ENCODE data around the gene PRKG2. TPM values are rescaled to one million over a fixed set of nuclear protein-coding genes. Genes with fewer than 3 reads are reported as not detected.
"Not testable (repeated sequence)": the region's sequence is repeated elsewhere in the genome, so short reads cannot be mapped to it uniquely, and the experiment has no call there.

The PRKG2 gene
- total RNA-seq, 5 donors from 2014 or later (not counting 1 experiment from before 2014, with no cell fraction given): 0.49 to 2.9 (median 0.98) TPM

GRCh38 chr4:81227968-81228367 lies 12.9 kb upstream of the PRKG2 start:
- ATAC-seq (replicated peaks in 1 of 4) (no peak), DNase-seq (no peak)
- H3K4me3 ChIP-seq (ENCODE audit: control insufficient read depth in 1 of 2, extremely low read depth in 1 of 2, low read length in 1 of 2): no peak overlapping the region
- Mint-ChIP-seq H3K4me1 (no peaks in the 10 kb centered on the region), H3K9me3 (peaks cover 2 to 21% (median 15%) of the 10 kb centered on the region in 3 donors), H3K4me3 (no peak overlapping the region), H3K27me3 (peaks cover 0 to 7% of the 10 kb centered on the region in 2 donors), H3K36me3 (no peaks in the 10 kb centered on the region), H3K27ac (no peak overlapping the region)
- no peak overlapping the region for H3K27ac ChIP-seq (ENCODE audit: low read length)
- no peaks in the 10 kb centered on the region for H3K36me3 ChIP-seq (ENCODE audit: control insufficient read depth in 2 of 2, extremely low read depth in 1 of 2, insufficient read depth in 1 of 2, low read length in 1 of 2)
- CTCF ChIA-PET: no interaction called here
- WGBS (ENCODE audit: insufficient coverage): 90% methylated on average over 2 of the region's 6 CpGs
- H3K27me3 ChIP-seq (replicated peaks in 1 of 2; ENCODE audit: control insufficient read depth in 2 of 2, extremely low read depth in 1 of 2, insufficient read depth in 2 of 2, low read length in 1 of 2): peaks cover 0 to 6% of the 10 kb centered on the region in 2 experiments
- POLR2A ChIA-PET: no interaction called here
- H3K4me1 ChIP-seq (ENCODE audit: control insufficient read depth in 1 of 2, extremely low read depth in 1 of 2, insufficient read depth in 2 of 2, low read length in 2 of 2): no peaks in the 10 kb centered on the region
- H3K9me3 ChIP-seq: no peaks in the 10 kb centered on the region

GRCh38 chr4:81227138-81227537 lies 12.1 kb upstream of the PRKG2 start:
- Histone ChIP-seq H3K36me3 (ENCODE audit: control insufficient read depth in 2 of 2, extremely low read depth in 1 of 2, insufficient read depth in 1 of 2, low read length in 1 of 2) (no peaks in the 10 kb centered on the region), H3K27ac (ENCODE audit: low read length) (no peak overlapping the region), H3K27me3 (replicated peaks in 1 of 2; ENCODE audit: control insufficient read depth in 2 of 2, extremely low read depth in 1 of 2, insufficient read depth in 2 of 2, low read length in 1 of 2) (peaks cover 0 to 6% of the 10 kb centered on the region in 2 experiments), H3K4me1 (ENCODE audit: control insufficient read depth in 1 of 2, extremely low read depth in 1 of 2, insufficient read depth in 2 of 2, low read length in 2 of 2) (no peaks in the 10 kb centered on the region), H3K4me3 (ENCODE audit: control insufficient read depth in 1 of 2, extremely low read depth in 1 of 2, low read length in 1 of 2) (no peak overlapping the region), H3K9me3 (no peaks in the 10 kb centered on the region)
- DNase-seq (no peak), ATAC-seq (replicated peaks in 1 of 4) (no peak)
- Mint-ChIP-seq H3K27ac (no peak overlapping the region), H3K4me3 (no peak overlapping the region), H3K27me3 (peaks cover 0 to 7% of the 10 kb centered on the region in 2 donors), H3K9me3 (peaks cover 2 to 19% (median 12%) of the 10 kb centered on the region in 3 donors), H3K36me3 (no peaks in the 10 kb centered on the region), H3K4me1 (no peaks in the 10 kb centered on the region)
- ChIA-PET POLR2A (no interaction called here), CTCF (interaction anchor here in 1 of 2 donors (0.7 to 1.0 kb wide), 2 partner anchors 55 to 182 kb away, joined by 3 to 4 read pairs; no protein-coding TSS in a partner anchor)
- 57% methylated on average over 2 of the region's 4 CpGs for WGBS (ENCODE audit: insufficient coverage)

- Mint-ChIP-seq H3K27me3 (peaks cover 11% of the 10 kb centered on the region in 2 donors), H3K4me3 (no peak overlapping the region), H3K4me1 (no peaks in the 10 kb centered on the region), H3K36me3 (no peaks in the 10 kb centered on the region), H3K9me3 (peaks cover 0 to 6% (median 0%) of the 10 kb centered on the region in 3 donors), H3K27ac (no peak overlapping the region)
- H3K36me3 ChIP-seq (ENCODE audit: control insufficient read depth in 2 of 2, extremely low read depth in 1 of 2, insufficient read depth in 1 of 2, low read length in 1 of 2): no peaks in the 10 kb centered on the region
- no peak overlapping the region for H3K4me3 ChIP-seq (ENCODE audit: control insufficient read depth in 1 of 2, extremely low read depth in 1 of 2, low read length in 1 of 2)
- DNase-seq: no peak
- ChIA-PET POLR2A (no interaction called here), CTCF (no interaction called here)
- H3K4me1 ChIP-seq (ENCODE audit: control insufficient read depth in 1 of 2, extremely low read depth in 1 of 2, insufficient read depth in 2 of 2, low read length in 2 of 2): no peaks in the 10 kb centered on the region
- ATAC-seq (replicated peaks in 1 of 4): no peak
- no peak overlapping the region for H3K27ac ChIP-seq (ENCODE audit: low read length)
- H3K9me3 ChIP-seq: no peaks in the 10 kb centered on the region
- no CpG with 5 or more reads among the region's 2 CpGs for WGBS (ENCODE audit: insufficient coverage)
- H3K27me3 ChIP-seq (replicated peaks in 1 of 2; ENCODE audit: control insufficient read depth in 2 of 2, extremely low read depth in 1 of 2, insufficient read depth in 2 of 2, low read length in 1 of 2): peaks cover 0 to 3% of the 10 kb centered on the region in 2 experiments
These were observed 10.2 kb upstream of the PRKG2 start for GRCh38 chr4:81225252-81225651.

GRCh38 chr4:81222082-81222472 lies 7.1 kb upstream of the PRKG2 start:
- peaks cover 25 to 32% of the 10 kb centered on the region in 2 donors for H3K27me3 Mint-ChIP-seq
- POLR2A ChIA-PET; H3K4me3 Mint-ChIP-seq; CTCF ChIA-PET; H3K9me3 ChIP-seq; H3K27ac Mint-ChIP-seq; H3K36me3 ChIP-seq (ENCODE audit: control insufficient read depth in 2 of 2, extremely low read depth in 1 of 2, insufficient read depth in 1 of 2, low read length in 1 of 2); DNase-seq; H3K4me1 Mint-ChIP-seq; H3K36me3 Mint-ChIP-seq; ATAC-seq (replicated peaks in 1 of 4); H3K27ac ChIP-seq (ENCODE audit: low read length); H3K27me3 ChIP-seq (replicated peaks in 1 of 2; ENCODE audit: control insufficient read depth in 2 of 2, extremely low read depth in 1 of 2, insufficient read depth in 2 of 2, low read length in 1 of 2); H3K9me3 Mint-ChIP-seq; H3K4me1 ChIP-seq (ENCODE audit: control insufficient read depth in 1 of 2, extremely low read depth in 1 of 2, insufficient read depth in 2 of 2, low read length in 2 of 2); H3K4me3 ChIP-seq (ENCODE audit: control insufficient read depth in 1 of 2, extremely low read depth in 1 of 2, low read length in 1 of 2): not testable (repeated sequence)

- Mint-ChIP-seq H3K27me3 (peaks cover 25 to 33% of the 10 kb centered on the region in 2 donors), H3K4me1 (no peaks in the 10 kb centered on the region), H3K9me3 (peaks cover 0 to 4% (median 0%) of the 10 kb centered on the region in 3 donors), H3K36me3 (no peaks in the 10 kb centered on the region), H3K4me3 (no peak overlapping the region), H3K27ac (no peak overlapping the region)
- ATAC-seq (replicated peaks in 1 of 4) (no peak), DNase-seq (no peak)
- no peaks in the 10 kb centered on the region for H3K9me3 ChIP-seq
- no peak overlapping the region for H3K4me3 ChIP-seq (ENCODE audit: control insufficient read depth in 1 of 2, extremely low read depth in 1 of 2, low read length in 1 of 2)
- peaks cover 0 to 7% of the 10 kb centered on the region in 2 experiments for H3K27me3 ChIP-seq (replicated peaks in 1 of 2; ENCODE audit: control insufficient read depth in 2 of 2, extremely low read depth in 1 of 2, insufficient read depth in 2 of 2, low read length in 1 of 2)
- CTCF ChIA-PET: no interaction called here
- no peak overlapping the region for H3K27ac ChIP-seq (ENCODE audit: low read length)
- POLR2A ChIA-PET: no interaction called here
- H3K4me1 ChIP-seq (ENCODE audit: control insufficient read depth in 1 of 2, extremely low read depth in 1 of 2, insufficient read depth in 2 of 2, low read length in 2 of 2): no peaks in the 10 kb centered on the region
- H3K36me3 ChIP-seq (ENCODE audit: control insufficient read depth in 2 of 2, extremely low read depth in 1 of 2, insufficient read depth in 1 of 2, low read length in 1 of 2): no peaks in the 10 kb centered on the region
- 25% methylated on average over 1 of the region's 3 CpGs for WGBS (ENCODE audit: insufficient coverage)
These were observed 6.5 kb upstream of the PRKG2 start for GRCh38 chr4:81221303-81222081.

- Histone ChIP-seq H3K27me3 (replicated peaks in 1 of 2; ENCODE audit: control insufficient read depth in 2 of 2, extremely low read depth in 1 of 2, insufficient read depth in 2 of 2, low read length in 1 of 2) (peaks cover 0 to 11% of the 10 kb centered on the region in 2 experiments), H3K27ac (ENCODE audit: low read length) (no peak overlapping the region), H3K4me1 (ENCODE audit: control insufficient read depth in 1 of 2, extremely low read depth in 1 of 2, insufficient read depth in 2 of 2, low read length in 2 of 2) (no peaks in the 10 kb centered on the region), H3K36me3 (ENCODE audit: control insufficient read depth in 2 of 2, extremely low read depth in 1 of 2, insufficient read depth in 1 of 2, low read length in 1 of 2) (no peaks in the 10 kb centered on the region), H3K9me3 (no peaks in the 10 kb centered on the region), H3K4me3 (ENCODE audit: control insufficient read depth in 1 of 2, extremely low read depth in 1 of 2, low read length in 1 of 2) (no peak overlapping the region)
- Mint-ChIP-seq H3K36me3 (no peaks in the 10 kb centered on the region), H3K4me1 (peaks cover 5 to 8% (median 8%) of the 10 kb centered on the region in 3 donors), H3K9me3 (peaks cover 0 to 4% (median 0%) of the 10 kb centered on the region in 3 donors), H3K27me3 (peaks cover 32 to 44% of the 10 kb centered on the region in 2 donors), H3K27ac (no peak overlapping the region), H3K4me3 (no peak overlapping the region)
- no CpG with 5 or more reads among the region's 1 CpG for WGBS (ENCODE audit: insufficient coverage)
- ATAC-seq (replicated peaks in 1 of 4): no peak
- ChIA-PET POLR2A (no interaction called here), CTCF (no interaction called here)
- no peak for DNase-seq
These were observed 5.2 kb upstream of the PRKG2 start for GRCh38 chr4:81220271-81220670.

Data from T-cell (primary cell).